ENCODE results near the gene RPAP3. TPM values are rescaled to one million over a fixed set of nuclear protein-coding genes. Genes with fewer than 3 reads are reported as not detected.

Gene RPAP3
- polyA plus RNA-seq, 3 donors, result 9.6 to 20.6 (median 19.0) TPM

DNA sequence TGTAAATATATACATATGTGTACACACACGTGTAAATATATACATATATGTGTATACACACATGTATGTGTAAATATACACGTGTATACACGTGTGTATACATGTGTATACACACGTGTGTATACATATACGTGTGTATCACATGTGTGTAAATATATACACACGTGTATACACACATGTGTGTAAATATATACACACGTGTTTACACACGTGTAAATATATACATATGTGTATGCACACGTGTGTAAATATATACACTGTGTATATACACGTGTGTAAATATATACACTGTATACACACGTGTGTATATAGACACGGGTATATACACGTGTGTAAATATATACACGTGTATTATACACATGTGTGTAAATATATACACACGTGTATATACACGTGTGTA, 71.7 kb downstream of the RPAP3 start:
- H4K20me1 ChIP-seq (ENCODE audit: insufficient read depth, low read length), result no peaks in the 10 kb centered on the region
- TF ChIP-seq, protein P1, sequence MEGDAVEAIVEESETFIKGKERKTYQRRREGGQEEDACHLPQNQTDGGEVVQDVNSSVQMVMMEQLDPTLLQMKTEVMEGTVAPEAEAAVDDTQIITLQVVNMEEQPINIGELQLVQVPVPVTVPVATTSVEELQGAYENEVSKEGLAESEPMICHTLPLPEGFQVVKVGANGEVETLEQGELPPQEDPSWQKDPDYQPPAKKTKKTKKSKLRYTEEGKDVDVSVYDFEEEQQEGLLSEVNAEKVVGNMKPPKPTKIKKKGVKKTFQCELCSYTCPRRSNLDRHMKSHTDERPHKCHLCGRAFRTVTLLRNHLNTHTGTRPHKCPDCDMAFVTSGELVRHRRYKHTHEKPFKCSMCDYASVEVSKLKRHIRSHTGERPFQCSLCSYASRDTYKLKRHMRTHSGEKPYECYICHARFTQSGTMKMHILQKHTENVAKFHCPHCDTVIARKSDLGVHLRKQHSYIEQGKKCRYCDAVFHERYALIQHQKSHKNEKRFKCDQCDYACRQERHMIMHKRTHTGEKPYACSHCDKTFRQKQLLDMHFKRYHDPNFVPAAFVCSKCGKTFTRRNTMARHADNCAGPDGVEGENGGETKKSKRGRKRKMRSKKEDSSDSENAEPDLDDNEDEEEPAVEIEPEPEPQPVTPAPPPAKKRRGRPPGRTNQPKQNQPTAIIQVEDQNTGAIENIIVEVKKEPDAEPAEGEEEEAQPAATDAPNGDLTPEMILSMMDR (IDR thresholded peaks at IDR 0.05), result no peak
- Mint-ChIP-seq H3K27me3 (ENCODE audit: low read depth in 3 of 3) (peaks cover 0 to 2% (median 0%) of the 10 kb centered on the region in 3 donors), H3K27ac (no peak overlapping the region), H3K4me1 (peaks cover 2% of the 10 kb centered on the region), H3K4me3 (no peak overlapping the region), H3K36me3 (peaks cover 12 to 19% of the 10 kb centered on the region in 2 donors), H3K9me3 (peaks cover 8 to 36% (median 14%) of the 10 kb centered on the region in 7 donors)
- H3K9me3 ChIP-seq (replicated peaks in 1 of 2; ENCODE audit: control insufficient read depth in 1 of 2, insufficient read depth in 1 of 2, low read length in 2 of 2), result peaks cover 0 to 6% of the 10 kb centered on the region in 2 donors
- H3K9ac ChIP-seq (ENCODE audit: insufficient read depth, low read length, poor library complexity, severe bottlenecking), result no peak overlapping the region
- intact Hi-C loops (cut with micrococcal nuclease), result no loop called here
- DNase-seq, result no peak
- no peaks in the 10 kb centered on the region for H3K4me1 ChIP-seq (ENCODE audit: control insufficient read depth in 1 of 2, insufficient read depth in 2 of 2, low read length in 2 of 2)
- WGBS (ENCODE audit: insufficient coverage), result no CpG with 5 or more reads among the region's 16 CpGs
- no peak overlapping the region for H3K4me2 ChIP-seq (replicated peaks; ENCODE audit: extremely low read depth, low read length, poor library complexity, severe bottlenecking)
- H3K4me3 ChIP-seq (replicated peaks in 1 of 3; ENCODE audit: low read depth in 2 of 3, low read length in 3 of 3), result no peak overlapping the region
- H2AFZ ChIP-seq (ENCODE audit: insufficient read depth, low read depth, low read length, poor library complexity, severe bottlenecking), result no peak overlapping the region
- H3K27me3 ChIP-seq (ENCODE audit: control insufficient read depth in 2 of 2, insufficient read depth in 2 of 2, low read length in 2 of 2), result no peaks in the 10 kb centered on the region
- H3K36me3 ChIP-seq (replicated peaks in 1 of 2; ENCODE audit: control insufficient read depth in 1 of 2, insufficient read depth in 2 of 2, low read length in 2 of 2), result no peaks in the 10 kb centered on the region
- H3K27ac ChIP-seq (ENCODE audit: low read depth in 1 of 2, low read length in 2 of 2), result no peak overlapping the region
- H3K79me2 ChIP-seq (ENCODE audit: insufficient read depth, low read length), result no peaks in the 10 kb centered on the region

GRCh38 chr12:47621960-47622359, 83.9 kb downstream of the RPAP3 start:
- H3K4me1 ChIP-seq (ENCODE audit: control insufficient read depth in 1 of 2, insufficient read depth in 2 of 2, low read length in 2 of 2), result no peaks in the 10 kb centered on the region
- no peak overlapping the region for H3K4me3 ChIP-seq (replicated peaks in 1 of 3; ENCODE audit: low read depth in 2 of 3, low read length in 3 of 3)
- no peak overlapping the region for H2AFZ ChIP-seq (ENCODE audit: insufficient read depth, low read depth, low read length, poor library complexity, severe bottlenecking)
- intact Hi-C loops (cut with micrococcal nuclease), result no loop called here
- no peak overlapping the region for H3K9ac ChIP-seq (ENCODE audit: insufficient read depth, low read length, poor library complexity, severe bottlenecking)
- TF ChIP-seq, protein P1 (IDR thresholded peaks at IDR 0.05), result no peak
- H3K36me3 ChIP-seq (replicated peaks in 1 of 2; ENCODE audit: control insufficient read depth in 1 of 2, insufficient read depth in 2 of 2, low read length in 2 of 2), result no peaks in the 10 kb centered on the region
- no CpG with 5 or more reads among the region's 1 CpG for WGBS (ENCODE audit: insufficient coverage)
- no peaks in the 10 kb centered on the region for H4K20me1 ChIP-seq (ENCODE audit: insufficient read depth, low read length)
- no peak for DNase-seq
- no peaks in the 10 kb centered on the region for H3K9me3 ChIP-seq (replicated peaks in 1 of 2; ENCODE audit: control insufficient read depth in 1 of 2, insufficient read depth in 1 of 2, low read length in 2 of 2)
- H3K9me3 Mint-ChIP-seq, result peaks cover under 1 to 10% (median 7%) of the 10 kb centered on the region in 7 donors
- peak overlapping the region in 2 of 7 donors; percentile 32 to 48 for H3K27ac Mint-ChIP-seq
- H3K4me2 ChIP-seq (replicated peaks; ENCODE audit: extremely low read depth, low read length, poor library complexity, severe bottlenecking), result no peak overlapping the region
- peaks cover 3% of the 10 kb centered on the region for H3K4me1 Mint-ChIP-seq
- H3K27me3 ChIP-seq (ENCODE audit: control insufficient read depth in 2 of 2, insufficient read depth in 2 of 2, low read length in 2 of 2), result no peaks in the 10 kb centered on the region
- H3K79me2 ChIP-seq (ENCODE audit: insufficient read depth, low read length), result no peaks in the 10 kb centered on the region
- peaks cover 5 to 8% of the 10 kb centered on the region in 2 donors for H3K36me3 Mint-ChIP-seq
- peaks cover 0 to 2% (median 1%) of the 10 kb centered on the region in 3 donors for H3K27me3 Mint-ChIP-seq (ENCODE audit: low read depth in 3 of 3)
- H3K4me3 Mint-ChIP-seq, result no peak overlapping the region
- no peak overlapping the region for H3K27ac ChIP-seq (ENCODE audit: low read depth in 1 of 2, low read length in 2 of 2)
